Neutrophil (primary cell): ENCODE measurements around the gene KDM4E.

Source experiments
- H3K27ac ChIP-seq: fragments of 200-600 bp; sonication (generic); 2 replicates; pipeline ENCODE4 v1.5.1; 2016; ENCODE audit warnings: mild to moderate bottlenecking, moderate library complexity
- H3K27me3 ChIP-seq: fragments of 200-600 bp; sonication (generic); 2 replicates; pipeline ENCODE4 v1.6.0; 2016; ENCODE audit warnings: mild to moderate bottlenecking
- H3K36me3 ChIP-seq: fragments of 200-600 bp; sonication (generic); 2 replicates; pipeline ENCODE4 v1.5.1; 2017
- H3K4me1 ChIP-seq, 2 experiments: fragments of 200-600 bp in 1 of 2; sonication (generic) in 1 of 2; 1 replicate in 1 of 2; 2 replicates in 1 of 2; pipeline versions ENCODE4 v1.5.1 to v1.6.1; 2013 to 2016; ENCODE audit warnings: low read depth in 1 of 2, low read length in 1 of 2, mild to moderate bottlenecking in 1 of 2, moderate library complexity in 1 of 2; ENCODE audit not compliant: control insufficient read depth in 1 of 2, insufficient read depth in 1 of 2
- H3K4me3 ChIP-seq, 2 experiments: fragments of 200-600 bp in 1 of 2; sonication (generic) in 1 of 2; 1 replicate in 1 of 2; 2 replicates in 1 of 2; pipeline ENCODE4 v1.5.1; 2013 to 2016; ENCODE audit warnings: low read depth in 1 of 2, low read length in 1 of 2, mild to moderate bottlenecking in 1 of 2, moderate library complexity in 1 of 2
- H3K9me3 ChIP-seq: fragments of 200-600 bp; sonication (generic); 2 replicates; pipeline ENCODE4 v1.5.1; 2016
- TF ChIP-seq, protein P1 (sequence below): fragments of 200-600 bp; sonication (generic); IDR thresholded peaks from 2 replicates; pipeline ENCODE4 v1.5.1; 2016; ENCODE audit warnings: antibody characterized with exemption

The KDM4E gene

GRCh38 chr11:95065336-95065735 is 40.3 kb downstream of the KDM4E start:
- Histone ChIP-seq H3K27me3 (peaks cover 80% of the 10 kb centered on the region), H3K36me3 (no peaks in the 10 kb centered on the region), H3K4me3 (no peak overlapping the region), H3K27ac (no peak overlapping the region), H3K4me1 (peaks cover 10 to 12% of the 10 kb centered on the region in 2 experiments), H3K9me3 (no peaks in the 10 kb centered on the region)
- TF ChIP-seq, protein P1, sequence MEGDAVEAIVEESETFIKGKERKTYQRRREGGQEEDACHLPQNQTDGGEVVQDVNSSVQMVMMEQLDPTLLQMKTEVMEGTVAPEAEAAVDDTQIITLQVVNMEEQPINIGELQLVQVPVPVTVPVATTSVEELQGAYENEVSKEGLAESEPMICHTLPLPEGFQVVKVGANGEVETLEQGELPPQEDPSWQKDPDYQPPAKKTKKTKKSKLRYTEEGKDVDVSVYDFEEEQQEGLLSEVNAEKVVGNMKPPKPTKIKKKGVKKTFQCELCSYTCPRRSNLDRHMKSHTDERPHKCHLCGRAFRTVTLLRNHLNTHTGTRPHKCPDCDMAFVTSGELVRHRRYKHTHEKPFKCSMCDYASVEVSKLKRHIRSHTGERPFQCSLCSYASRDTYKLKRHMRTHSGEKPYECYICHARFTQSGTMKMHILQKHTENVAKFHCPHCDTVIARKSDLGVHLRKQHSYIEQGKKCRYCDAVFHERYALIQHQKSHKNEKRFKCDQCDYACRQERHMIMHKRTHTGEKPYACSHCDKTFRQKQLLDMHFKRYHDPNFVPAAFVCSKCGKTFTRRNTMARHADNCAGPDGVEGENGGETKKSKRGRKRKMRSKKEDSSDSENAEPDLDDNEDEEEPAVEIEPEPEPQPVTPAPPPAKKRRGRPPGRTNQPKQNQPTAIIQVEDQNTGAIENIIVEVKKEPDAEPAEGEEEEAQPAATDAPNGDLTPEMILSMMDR = no peak

DNA sequence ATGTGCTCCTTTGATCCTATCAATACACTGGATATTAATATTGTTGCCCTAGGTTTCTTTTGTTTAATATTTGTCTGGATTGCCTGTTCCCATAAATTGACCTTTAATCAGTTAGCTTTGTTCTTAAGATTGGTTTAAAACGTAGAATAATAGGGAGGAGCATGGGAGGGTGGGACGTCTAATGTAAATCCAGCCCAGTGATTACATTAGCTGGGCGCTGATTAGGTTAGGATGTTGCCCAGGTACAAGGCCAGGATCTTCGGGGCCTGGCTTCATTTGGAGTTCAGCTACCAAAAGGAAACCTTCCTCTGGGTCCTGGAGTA is 41.6 kb downstream of the KDM4E start, which contains the start of gene SRSF8:
TSS of gene SRSF8 (plus strand) at position 204 of the 323 bp plus-strand sequence. CDS start 308 bp downstream, outside the sequence.
- Histone ChIP-seq H3K9me3 (no peaks in the 10 kb centered on the region), H3K27ac (no peak within 1 kb of the TSS), H3K4me3 (peak within 1 kb of the TSS; percentile 48 to 70), H3K27me3 (peaks cover 67% of the 10 kb centered on the region), H3K36me3 (no peaks in the 10 kb centered on the region), H3K4me1 (peaks cover 10 to 12% of the 10 kb centered on the region in 2 experiments)
- TF ChIP-seq, protein P1 = no peak

DNA sequence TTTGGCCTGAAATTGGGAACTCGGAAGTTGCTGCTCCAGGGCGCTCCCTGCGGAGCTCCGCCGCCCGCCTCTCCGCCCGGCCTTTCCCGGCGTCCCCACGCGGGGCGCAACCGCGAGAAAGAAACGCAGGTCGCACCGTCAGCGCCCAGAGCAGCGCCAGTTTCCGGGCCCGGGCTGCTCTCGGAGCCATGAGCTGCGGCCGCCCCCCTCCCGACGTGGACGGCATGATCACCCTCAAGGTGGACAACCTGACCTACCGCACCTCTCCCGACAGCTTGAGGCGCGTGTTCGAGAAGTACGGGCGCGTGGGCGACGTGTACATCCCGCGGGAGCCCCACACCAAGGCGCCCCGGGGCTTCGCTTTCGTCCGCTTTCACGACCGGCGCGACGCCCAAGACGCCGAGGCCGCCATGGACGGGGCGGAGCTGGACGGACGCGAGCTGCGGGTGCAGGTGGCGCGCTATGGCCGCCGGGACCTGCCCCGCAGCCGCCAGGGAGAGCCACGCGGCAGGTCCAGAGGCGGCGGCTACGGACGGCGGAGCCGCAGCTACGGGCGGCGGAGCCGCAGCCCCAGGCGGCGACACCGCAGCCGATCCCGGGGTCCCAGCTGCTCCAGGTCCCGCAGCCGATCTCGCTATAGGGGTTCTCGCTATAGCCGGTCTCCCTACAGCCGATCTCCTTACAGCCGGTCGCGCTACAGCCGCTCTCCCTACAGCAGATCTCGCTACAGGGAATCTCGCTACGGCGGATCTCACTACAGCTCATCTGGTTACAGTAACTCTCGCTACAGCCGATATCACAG is 42.2 kb downstream of the KDM4E start:
- H3K27ac ChIP-seq = no peak overlapping the region
- H3K36me3 ChIP-seq = no peaks in the 10 kb centered on the region
- TF ChIP-seq, protein P1 = no peak
- H3K4me3 ChIP-seq = peak overlapping the region; percentile 48 to 70
- no peaks in the 10 kb centered on the region for H3K9me3 ChIP-seq
- peaks cover 61% of the 10 kb centered on the region for H3K27me3 ChIP-seq
- peaks cover 10 to 12% of the 10 kb centered on the region in 2 experiments for H3K4me1 ChIP-seq

DNA sequence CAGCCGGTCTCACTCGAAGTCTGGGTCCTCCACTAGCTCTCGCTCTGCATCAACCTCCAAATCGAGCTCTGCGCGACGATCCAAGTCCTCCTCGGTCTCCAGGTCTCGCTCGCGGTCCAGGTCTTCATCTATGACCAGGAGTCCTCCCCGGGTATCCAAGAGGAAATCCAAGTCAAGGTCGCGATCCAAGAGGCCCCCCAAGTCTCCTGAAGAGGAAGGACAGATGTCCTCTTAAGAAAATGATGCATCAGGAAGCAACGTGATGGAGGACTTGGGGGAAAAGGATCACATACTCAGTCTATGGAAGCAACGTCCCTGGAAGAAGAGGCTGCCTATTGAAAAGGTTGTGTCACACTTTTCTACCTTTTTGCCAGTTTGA is 42.8 kb downstream of the KDM4E start:
- H3K27me3 ChIP-seq = peaks cover 58% of the 10 kb centered on the region
- peaks cover 10 to 12% of the 10 kb centered on the region in 2 experiments for H3K4me1 ChIP-seq
- H3K9me3 ChIP-seq = no peaks in the 10 kb centered on the region
- H3K27ac ChIP-seq = no peak overlapping the region
- TF ChIP-seq, protein P1 = no peak
- no peaks in the 10 kb centered on the region for H3K36me3 ChIP-seq
- H3K4me3 ChIP-seq = peak overlapping the region; percentile 48 to 70

- TF ChIP-seq, protein P1 = no peak
- H3K4me1 ChIP-seq = peaks cover 10 to 12% of the 10 kb centered on the region in 2 experiments
- H3K27ac ChIP-seq = no peak overlapping the region
- H3K4me3 ChIP-seq = no peak overlapping the region
- peaks cover 52% of the 10 kb centered on the region for H3K27me3 ChIP-seq
- H3K36me3 ChIP-seq = no peaks in the 10 kb centered on the region
- H3K9me3 ChIP-seq = no peaks in the 10 kb centered on the region
Observed at GRCh38 chr11:95068549-95068948, 43.5 kb downstream of the KDM4E start.
